EH (cell line): ENCODE results near the gene IGFBPL1.
"Not testable (repeated sequence)": the region's sequence is repeated elsewhere in the genome, so short reads cannot be mapped to it uniquely, and the experiment has no call there.

Experiments
- DNase-seq: peaks from one replicate; pipeline ENCODE4 v3.0.0-alpha.2; 2015; ENCODE audit warnings: low read depth

IGFBPL1 gene

GRCh38 chr9:38423973-38424843, at the start of gene IGFBPL1:
Gene IGFBPL1, minus strand, starts transcription at chr9:38424454. Its CDS starts 30 bp downstream, at chr9:38424424.
- DNase-seq: peak; percentile 39

- not testable (repeated sequence) for DNase-seq
Measured at GRCh38 chr9:38472583-38473249, 48.5 kb upstream of the IGFBPL1 start.

- DNase-seq: no peak
Measured at GRCh38 chr9:38467404-38467803, 43.1 kb upstream of the IGFBPL1 start.

DNA sequence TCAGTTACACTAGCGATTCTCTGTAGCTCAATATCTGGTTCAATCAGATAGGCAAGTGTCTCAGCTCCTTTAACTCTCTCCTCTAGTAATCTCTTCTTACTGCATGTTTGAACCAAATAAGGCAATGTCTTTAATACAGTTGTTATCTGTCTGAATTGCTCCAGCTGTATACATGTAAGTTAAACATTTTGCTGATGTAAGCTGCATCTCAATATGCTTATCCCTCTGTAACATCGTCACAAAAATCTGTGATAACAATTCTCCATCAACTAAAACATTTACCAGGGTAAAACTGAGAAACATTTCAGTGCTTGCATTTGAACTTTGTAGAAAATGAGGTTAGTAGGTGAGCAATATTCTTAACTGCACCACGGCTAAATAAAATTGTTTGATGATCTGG, 29.6 kb upstream of the IGFBPL1 start:
- no peak for DNase-seq

DNA sequence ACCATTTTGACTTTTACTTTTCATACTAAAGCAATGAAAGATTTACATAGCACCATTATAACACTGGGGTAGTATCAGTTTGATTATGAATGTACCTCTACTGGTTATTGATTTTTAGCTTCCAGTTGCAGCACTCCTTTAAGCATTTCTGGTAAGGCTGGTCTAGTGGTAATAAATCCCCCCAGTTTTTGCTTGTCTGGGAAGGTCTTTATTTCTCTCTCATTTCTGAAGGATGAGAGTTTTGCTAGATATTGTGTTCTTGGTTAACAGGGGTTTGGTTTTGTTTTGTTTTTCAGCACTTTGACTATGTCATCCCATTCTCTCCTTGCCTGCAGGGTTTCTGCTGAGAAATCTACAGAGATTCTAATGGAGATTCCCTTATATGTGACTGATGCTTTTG, 26.9 kb upstream of the IGFBPL1 start:
- no peak for DNase-seq

DNA sequence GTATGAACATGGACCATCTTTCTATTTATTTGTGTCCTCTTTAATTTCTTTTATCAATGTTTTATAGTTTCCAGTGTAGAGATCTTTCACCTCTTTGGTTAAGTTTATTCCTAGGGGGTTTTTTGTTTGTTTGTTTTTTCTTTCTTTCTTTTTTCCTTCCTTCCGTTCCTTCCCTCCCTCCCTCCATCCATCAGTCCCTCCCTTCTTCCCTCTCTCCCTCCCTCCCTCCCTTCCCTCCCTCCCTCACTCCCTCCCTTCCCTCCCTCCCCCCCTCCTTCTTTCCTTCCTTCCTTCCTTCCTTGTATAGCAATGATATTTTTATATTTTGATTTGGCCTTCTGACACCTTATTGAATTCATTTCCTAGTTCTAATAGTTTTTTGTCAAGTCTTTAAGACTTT, 23.4 kb upstream of the IGFBPL1 start:
- DNase-seq: no peak

- DNase-seq: no peak
Measured at GRCh38 chr9:38445154-38446043, 21.1 kb upstream of the IGFBPL1 start.

DNA sequence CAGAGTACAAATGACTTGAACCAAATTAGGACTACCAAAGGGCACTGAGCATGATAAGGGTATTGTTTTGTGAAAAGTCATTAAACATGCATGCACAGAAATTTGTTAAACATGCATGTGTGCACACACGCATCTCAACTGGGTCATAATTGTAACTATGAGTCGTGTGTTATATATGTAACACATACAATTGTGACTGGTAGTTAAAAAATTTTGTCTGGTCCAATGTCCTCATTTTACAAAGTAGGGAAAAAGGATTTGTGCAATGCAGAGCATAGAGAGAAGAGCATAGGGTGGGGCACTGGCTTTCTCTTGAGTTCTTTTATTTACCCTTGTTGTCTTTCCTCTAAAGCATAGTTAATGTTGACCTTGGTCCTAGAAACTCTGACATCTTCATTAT, 19.3 kb upstream of the IGFBPL1 start:
- DNase-seq: peak; percentile 55

DNA sequence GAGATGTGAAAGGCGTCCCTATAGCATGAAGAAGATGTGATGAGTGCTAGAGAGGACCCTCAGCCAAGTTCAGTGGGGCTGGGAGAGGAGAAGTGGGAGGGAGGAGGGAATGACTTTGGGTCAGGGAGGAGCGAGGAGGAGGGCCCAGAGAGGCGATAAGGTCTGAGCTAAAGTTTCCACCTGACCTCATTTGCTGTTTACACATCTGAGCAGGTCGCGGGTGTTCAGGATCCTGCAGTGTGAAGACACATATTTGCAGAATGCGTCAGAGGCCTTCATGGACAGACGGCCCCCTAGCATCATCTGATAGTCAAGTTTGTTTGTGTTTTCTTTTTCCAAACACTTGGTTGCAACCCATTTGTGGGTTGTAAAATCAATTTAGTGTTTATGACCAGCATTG, 18.9 kb upstream of the IGFBPL1 start:
- peak; percentile 56 for DNase-seq

DNA sequence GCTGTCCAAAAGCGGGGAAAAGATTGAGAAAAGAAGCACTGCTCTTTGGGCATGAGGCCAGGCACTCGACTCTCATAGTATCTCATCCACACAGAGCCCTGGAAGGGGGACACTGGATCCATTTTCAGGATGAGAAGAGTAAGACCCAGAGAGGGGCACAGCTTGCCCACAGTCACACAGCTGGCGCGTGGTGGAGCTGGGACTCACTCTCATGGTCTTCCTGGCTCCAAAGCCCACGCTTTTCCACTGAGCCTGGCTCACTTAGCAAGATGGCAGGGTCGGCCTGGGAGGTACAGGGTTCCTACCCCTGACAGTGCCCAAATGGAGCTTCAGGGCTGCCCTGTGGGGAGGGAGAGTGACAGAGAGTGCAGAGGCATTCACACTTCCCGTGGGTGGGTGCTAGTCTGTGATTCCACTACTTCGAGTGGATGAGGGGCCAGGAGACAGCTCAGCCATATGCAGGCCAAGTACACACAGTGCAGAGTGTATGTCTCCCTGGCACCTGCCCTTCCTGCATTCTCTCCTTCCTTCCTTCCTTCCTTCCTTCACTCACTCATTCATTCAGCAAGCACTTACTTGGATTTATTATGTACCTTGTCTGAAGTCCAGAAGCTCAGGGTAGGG, 18.3 kb upstream of the IGFBPL1 start:
- no peak for DNase-seq

- no peak for DNase-seq
Measured at GRCh38 chr9:38441347-38442085, 17.3 kb upstream of the IGFBPL1 start.

GRCh38 chr9:38440516-38440915, 16.3 kb upstream of the IGFBPL1 start:
- no peak for DNase-seq

DNA sequence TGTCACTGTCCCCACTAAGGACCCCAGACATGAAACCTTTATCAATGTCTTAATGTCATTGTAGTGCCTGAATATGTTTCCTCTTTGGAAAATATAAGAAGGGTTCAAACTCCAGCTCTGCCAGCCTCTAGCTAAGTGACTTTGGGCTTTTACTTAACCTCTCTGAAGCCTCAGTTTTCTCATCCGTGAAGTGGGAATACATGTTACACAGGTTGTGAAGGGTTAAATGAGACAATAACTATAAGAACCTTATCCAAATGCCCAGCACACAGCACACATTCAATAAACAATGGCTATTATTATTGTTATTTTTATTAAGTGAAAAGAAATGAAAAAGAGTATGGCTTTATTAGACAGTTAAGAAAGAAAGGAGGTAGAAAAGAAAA, 15.7 kb upstream of the IGFBPL1 start:
- no peak for DNase-seq

GRCh38 chr9:38439291-38439915, 15.1 kb upstream of the IGFBPL1 start:
- no peak for DNase-seq

- peak; percentile 76 for DNase-seq
Measured at GRCh38 chr9:38437193-38437823, 13.1 kb upstream of the IGFBPL1 start.

- no peak for DNase-seq
Measured at GRCh38 chr9:38436708-38437107, 12.5 kb upstream of the IGFBPL1 start.

GRCh38 chr9:38435521-38435920, 11.3 kb upstream of the IGFBPL1 start:
- peak; percentile 81 for DNase-seq

DNA sequence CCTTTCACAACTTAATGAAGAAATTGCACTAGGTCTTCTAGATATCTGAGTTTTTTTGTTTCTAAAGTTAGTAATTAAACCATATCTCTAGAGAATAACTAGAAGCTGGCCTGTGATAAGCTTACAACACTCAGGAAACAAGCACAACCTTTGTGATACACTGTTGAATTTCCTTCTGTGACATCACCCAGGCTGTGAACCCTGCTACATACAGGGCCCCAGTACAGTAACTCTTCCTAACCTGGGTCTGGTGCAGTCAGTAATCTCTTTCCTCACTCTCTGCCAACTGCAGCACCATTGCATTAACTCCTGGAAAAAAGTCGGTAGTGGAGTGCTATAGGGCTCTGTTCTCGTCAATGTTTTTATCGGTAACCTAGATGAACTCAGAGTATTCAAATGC, 10.6 kb upstream of the IGFBPL1 start:
- no peak for DNase-seq

DNA sequence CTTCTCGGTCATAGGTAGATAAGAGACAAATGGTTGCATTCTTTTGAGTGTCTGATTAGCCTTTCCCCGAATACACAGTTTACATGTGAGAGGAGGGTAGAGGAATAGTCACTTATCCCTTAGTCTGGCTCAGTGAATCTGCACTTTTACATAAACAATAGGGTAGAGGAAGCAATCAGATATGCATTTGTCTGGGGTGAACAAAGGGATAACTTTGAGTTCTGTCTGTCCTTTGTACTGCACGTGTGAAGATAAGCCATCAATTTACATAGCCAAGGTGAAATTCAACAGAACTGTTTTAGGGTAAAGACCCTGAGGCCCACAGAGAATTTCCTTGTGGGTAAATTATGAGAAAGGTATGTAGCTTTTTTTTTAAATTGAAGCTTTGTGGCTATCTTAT, 10.1 kb upstream of the IGFBPL1 start:
- DNase-seq: no peak

GRCh38 chr9:38432922-38433510, 8.8 kb upstream of the IGFBPL1 start:
- peak; percentile 45 for DNase-seq
